Ovary (tissue), 3 donors: ENCODE results near the gene PCDHGB2.

Experiments
- EP300 ChIP-seq: sonication (generic); formaldehyde crosslinking; IDR thresholded peaks from one replicate; pipeline ENCODE4 v1.6.1; 2017; ENCODE audit warnings: antibody characterized with exemption
- POLR2A ChIP-seq: fragments of 450-650 bp; IDR thresholded peaks from one replicate; pipeline ENCODE4 v1.6.1; 2017; ENCODE audit warnings: antibody characterized with exemption, mild to moderate bottlenecking, moderate library complexity
- TF ChIP-seq, protein P1 (sequence below), 3 donors: fragments of 450-650 bp in 2 of 3; fragments of 200-600 bp in 1 of 3; IDR thresholded peaks; one replicate each; pipeline versions ENCODE4 v1.5.1 to v1.8.0; 2016 to 2022; ENCODE audit warnings: antibody characterized with exemption in 3 of 3, mild to moderate bottlenecking in 1 of 3
- donor health status: DM: no; HTN: no; CAD: no.

DNA sequence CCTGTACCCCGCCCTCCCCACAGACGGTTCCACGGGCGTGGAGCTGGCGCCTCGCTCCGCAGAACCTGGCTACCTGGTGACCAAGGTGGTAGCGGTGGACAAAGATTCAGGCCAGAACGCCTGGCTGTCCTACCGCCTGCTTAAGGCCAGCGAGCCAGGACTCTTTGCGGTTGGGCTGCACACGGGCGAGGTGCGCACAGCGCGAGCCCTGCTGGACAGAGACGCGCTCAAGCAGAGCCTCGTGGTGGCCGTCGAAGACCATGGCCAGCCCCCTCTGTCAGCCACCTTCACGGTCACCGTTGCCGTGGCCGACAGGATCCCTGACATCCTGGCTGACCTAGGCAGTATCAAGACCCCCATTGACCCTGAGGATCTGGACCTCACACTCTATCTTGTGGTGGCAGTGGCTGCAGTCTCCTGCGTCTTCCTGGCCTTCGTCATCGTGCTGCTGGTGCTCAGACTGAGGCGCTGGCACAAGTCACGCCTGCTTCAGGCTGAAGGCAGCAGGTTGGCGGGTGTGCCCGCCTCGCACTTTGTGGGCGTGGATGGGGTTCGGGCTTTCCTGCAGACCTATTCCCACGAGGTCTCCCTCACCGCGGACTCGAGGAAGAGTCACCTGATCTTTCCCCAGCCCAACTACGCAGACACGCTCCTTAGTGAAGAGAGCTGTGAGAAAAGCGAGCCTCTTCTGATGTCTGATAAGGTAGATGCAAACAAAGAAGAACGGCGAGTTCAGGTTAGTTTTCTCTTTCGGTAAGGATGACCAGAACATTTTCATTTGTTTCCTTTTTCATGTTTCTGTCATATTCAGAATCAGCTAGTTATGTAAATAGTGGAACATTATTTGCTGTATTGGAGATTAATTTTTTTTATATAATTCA is 6.5 kb downstream of the PCDHGB2 start:
- TF ChIP-seq, protein P1, sequence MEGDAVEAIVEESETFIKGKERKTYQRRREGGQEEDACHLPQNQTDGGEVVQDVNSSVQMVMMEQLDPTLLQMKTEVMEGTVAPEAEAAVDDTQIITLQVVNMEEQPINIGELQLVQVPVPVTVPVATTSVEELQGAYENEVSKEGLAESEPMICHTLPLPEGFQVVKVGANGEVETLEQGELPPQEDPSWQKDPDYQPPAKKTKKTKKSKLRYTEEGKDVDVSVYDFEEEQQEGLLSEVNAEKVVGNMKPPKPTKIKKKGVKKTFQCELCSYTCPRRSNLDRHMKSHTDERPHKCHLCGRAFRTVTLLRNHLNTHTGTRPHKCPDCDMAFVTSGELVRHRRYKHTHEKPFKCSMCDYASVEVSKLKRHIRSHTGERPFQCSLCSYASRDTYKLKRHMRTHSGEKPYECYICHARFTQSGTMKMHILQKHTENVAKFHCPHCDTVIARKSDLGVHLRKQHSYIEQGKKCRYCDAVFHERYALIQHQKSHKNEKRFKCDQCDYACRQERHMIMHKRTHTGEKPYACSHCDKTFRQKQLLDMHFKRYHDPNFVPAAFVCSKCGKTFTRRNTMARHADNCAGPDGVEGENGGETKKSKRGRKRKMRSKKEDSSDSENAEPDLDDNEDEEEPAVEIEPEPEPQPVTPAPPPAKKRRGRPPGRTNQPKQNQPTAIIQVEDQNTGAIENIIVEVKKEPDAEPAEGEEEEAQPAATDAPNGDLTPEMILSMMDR (IDR thresholded peaks at IDR 0.05): no peak
- TF ChIP-seq EP300: no peak
- no peak for TF ChIP-seq POLR2A
